ENCODE results near the gene ADAD1.

- TF ChIP-seq CTCF (IDR thresholded peaks at IDR 0.05) (peak in 1 of 6 experiments; percentile 7), POLR2A (IDR thresholded peaks at IDR 0.05) (no peak), POLR2AphosphoS5 (IDR thresholded peaks at IDR 0.05) (no peak)
These were observed 72.0 kb downstream of the ADAD1 start for GRCh38 chr4:122450847-122451246.
